OCI-LY3 (cell line): ENCODE measurements around the gene MOGAT2.

Experiments
- H2AFZ ChIP-seq: fragments of 200-600, 300-600 bp; shearing (Covaris generic); 2 replicates; pipeline ENCODE4 v1.6.0; 2014; ENCODE audit warnings: antibody characterized with exemption, low read depth, low read length
- H3K27ac ChIP-seq: fragments of 200-600, 300-600 bp; sonication (generic); 2 replicates; pipeline ENCODE4 v1.5.1; 2014; ENCODE audit warnings: mild to moderate bottlenecking, low read length, moderate library complexity, mixed read lengths
- H3K27me3 ChIP-seq: fragments of 200-600, 300-600 bp; sonication (generic); 2 replicates; pipeline ENCODE4 v1.6.1; 2014; ENCODE audit warnings: low read depth, low read length, mixed read lengths
- H3K36me3 ChIP-seq: fragments of 200-600, 300-600 bp; sonication (generic); replicated peaks from 2 replicates; pipeline ENCODE3; 2014; ENCODE audit warnings: low read depth, low read length, mixed read lengths
- H3K4me1 ChIP-seq: fragments of 300-600, 200-600 bp; sonication (generic); 2 replicates; pipeline ENCODE4 v1.6.1; 2014; ENCODE audit warnings: low read length, mixed read lengths
- H3K4me2 ChIP-seq: fragments of 200-600, 300-600 bp; sonication (generic); 2 replicates; pipeline ENCODE4 v1.6.1; 2014; ENCODE audit warnings: low read length, mixed read lengths
- H3K4me3 ChIP-seq: fragments of 300-600, 200-600 bp; sonication (generic); 2 replicates; pipeline ENCODE4 v1.5.1; 2014; ENCODE audit warnings: antibody characterized with exemption, mild to moderate bottlenecking, low read length, moderate library complexity
- H3K79me2 ChIP-seq: fragments of 300-600, 200-600 bp; shearing (Covaris generic); 2 replicates; pipeline ENCODE4 v1.6.1; 2014; ENCODE audit warnings: mild to moderate bottlenecking, low read length, mixed read lengths
- H3K9ac ChIP-seq: fragments of 300-600, 200-600 bp; shearing (Covaris generic); 2 replicates; pipeline ENCODE4 v1.6.0; 2014; ENCODE audit warnings: mild to moderate bottlenecking, low read length, moderate library complexity
- H3K9me3 ChIP-seq: fragments of 200-600, 300-600 bp; shearing (Covaris generic); 2 replicates; pipeline ENCODE4 v1.6.1; 2014; ENCODE audit warnings: low read length, mixed read lengths; ENCODE audit not compliant: insufficient read depth
- H4K20me1 ChIP-seq: fragments of 200-600, 300-600 bp; sonication (generic); 2 replicates; pipeline ENCODE4 v1.6.1; 2016; ENCODE audit warnings: low read length, mixed read lengths; ENCODE audit not compliant: insufficient read depth
- CTCF ChIP-seq: fragments of 200-600, 300-600 bp; sonication (generic); IDR thresholded peaks from 2 replicates; pipeline ENCODE4 v1.5.1; 2014; ENCODE audit warnings: antibody characterized with exemption, low read length, low read depth
- EZH2phosphoT487 ChIP-seq: fragments of 200-600 bp; shearing (Covaris generic); IDR thresholded peaks from 2 replicates; pipeline ENCODE4 v1.6.1; 2018; ENCODE audit warnings: antibody characterized with exemption, mixed run types, low read depth

Gene MOGAT2

GRCh38 chr11:75689863-75690609, 27.6 kb upstream of the MOGAT2 start:
- Histone ChIP-seq H3K27me3 (no peaks in the 10 kb centered on the region), H4K20me1 (no peaks in the 10 kb centered on the region), H3K36me3 (peaks cover 3% of the 10 kb centered on the region), H3K4me1 (peaks cover 28% of the 10 kb centered on the region), H3K4me2 (peak overlapping the region; percentile 68), H3K9me3 (no peaks in the 10 kb centered on the region), H3K4me3 (peak overlapping the region; percentile 58), H2AFZ (no peak overlapping the region), H3K27ac (peak overlapping the region; percentile 78), H3K9ac (peak overlapping the region; percentile 36; the same call in 1 of the 2 replicates), H3K79me2 (no peaks in the 10 kb centered on the region)
- no peak for TF ChIP-seq CTCF
- no peak for TF ChIP-seq EZH2phosphoT487

GRCh38 chr11:75691804-75692203, 25.8 kb upstream of the MOGAT2 start:
- Histone ChIP-seq H3K79me2 (no peaks in the 10 kb centered on the region), H3K4me2 (no peak overlapping the region), H3K9me3 (no peaks in the 10 kb centered on the region), H3K4me3 (no peak overlapping the region), H3K27me3 (no peaks in the 10 kb centered on the region), H3K27ac (no peak overlapping the region), H3K4me1 (peaks cover 28% of the 10 kb centered on the region), H3K36me3 (peaks cover 3% of the 10 kb centered on the region), H2AFZ (no peak overlapping the region), H4K20me1 (no peaks in the 10 kb centered on the region), H3K9ac (no peak overlapping the region)
- TF ChIP-seq CTCF: no peak
- TF ChIP-seq EZH2phosphoT487: no peak

GRCh38 chr11:75697906-75698581, 19.6 kb upstream of the MOGAT2 start:
- no peak overlapping the region for H3K4me3 ChIP-seq
- H2AFZ ChIP-seq: no peak overlapping the region
- TF ChIP-seq EZH2phosphoT487: no peak
- no peak for TF ChIP-seq CTCF
- no peak overlapping the region for H3K9ac ChIP-seq
- no peaks in the 10 kb centered on the region for H3K9me3 ChIP-seq
- H4K20me1 ChIP-seq: no peaks in the 10 kb centered on the region
- H3K4me1 ChIP-seq: no peaks in the 10 kb centered on the region
- H3K4me2 ChIP-seq: no peak overlapping the region
- no peaks in the 10 kb centered on the region for H3K27me3 ChIP-seq
- H3K79me2 ChIP-seq: no peaks in the 10 kb centered on the region
- H3K36me3 ChIP-seq: no peaks in the 10 kb centered on the region
- no peak overlapping the region for H3K27ac ChIP-seq

- H3K9me3 ChIP-seq: no peaks in the 10 kb centered on the region
- TF ChIP-seq CTCF (no peak), EZH2phosphoT487 (no peak)
- no peak overlapping the region for H2AFZ ChIP-seq
- no peaks in the 10 kb centered on the region for H3K79me2 ChIP-seq
- no peak overlapping the region for H3K4me2 ChIP-seq
- H3K4me1 ChIP-seq: peaks cover under 1% of the 10 kb centered on the region; the same call in 1 of the 2 replicates
- H4K20me1 ChIP-seq: no peaks in the 10 kb centered on the region
- no peak overlapping the region for H3K27ac ChIP-seq
- H3K9ac ChIP-seq: no peak overlapping the region
- no peaks in the 10 kb centered on the region for H3K36me3 ChIP-seq
- no peaks in the 10 kb centered on the region for H3K27me3 ChIP-seq
- no peak overlapping the region for H3K4me3 ChIP-seq
These were observed 16.7 kb upstream of the MOGAT2 start for GRCh38 chr11:75700940-75701339.
